GM04503 (cell line): ENCODE measurements around the gene NWD2.

Source experiments
- DNase-seq: peaks from one replicate; pipeline ENCODE4 v3.0.0-alpha.2; 2012; ENCODE audit warnings: low read depth

Gene NWD2

GRCh38 chr4:37438564-37439279 is 194.2 kb downstream of the NWD2 start:
- DNase-seq: no peak

DNA sequence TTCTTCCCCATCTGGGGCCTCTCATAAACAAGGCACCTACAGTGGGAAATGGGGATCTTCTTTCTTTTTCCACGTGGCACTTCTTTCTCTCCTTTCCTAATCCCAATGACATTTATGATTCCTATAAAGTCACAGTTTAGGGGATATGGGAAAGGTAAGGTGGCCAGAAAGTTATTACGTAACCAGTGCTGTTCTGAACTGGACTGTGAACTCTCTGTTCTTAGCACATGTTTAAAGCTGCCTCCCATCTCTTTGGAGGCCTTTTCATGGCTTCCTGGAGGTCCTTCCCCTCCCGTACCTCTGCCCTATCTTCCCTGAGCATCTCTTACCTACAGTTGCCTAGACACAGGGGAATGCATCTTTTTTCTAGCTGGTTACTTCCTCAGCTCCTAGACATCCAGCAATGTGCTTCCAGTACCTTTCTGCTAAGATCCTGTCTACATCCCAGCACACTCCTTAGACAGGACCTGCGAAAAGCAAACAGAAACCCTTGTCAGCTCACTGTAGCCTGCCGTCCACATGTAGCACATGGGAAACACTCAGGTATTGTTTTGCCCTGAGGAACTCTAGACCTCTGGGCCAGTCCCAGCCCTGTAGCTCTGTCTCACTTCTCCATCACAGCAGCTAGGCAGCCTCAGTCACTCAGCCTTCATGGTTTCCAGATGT is 195.4 kb downstream of the NWD2 start:
- no peak for DNase-seq

DNA sequence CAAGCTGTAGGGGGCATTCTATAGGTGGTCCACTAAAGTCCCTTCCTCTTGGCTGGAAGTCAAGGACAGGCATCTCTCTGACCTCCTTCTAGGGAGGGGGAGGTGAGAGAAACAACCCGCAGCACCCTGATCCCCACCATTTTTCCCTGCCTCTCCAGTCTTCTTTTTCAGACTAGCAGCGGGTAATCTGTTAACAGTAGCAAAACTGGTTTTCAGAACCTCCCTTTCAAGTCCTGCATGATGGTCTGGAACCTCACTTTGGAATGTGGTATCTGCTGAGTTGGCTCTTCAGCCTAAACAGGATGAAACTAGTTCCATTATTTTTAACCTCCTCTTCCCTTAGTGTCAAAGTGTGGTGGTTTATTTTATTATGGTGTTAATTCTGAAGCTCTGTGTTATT is 196.0 kb downstream of the NWD2 start:
- no peak for DNase-seq

DNA sequence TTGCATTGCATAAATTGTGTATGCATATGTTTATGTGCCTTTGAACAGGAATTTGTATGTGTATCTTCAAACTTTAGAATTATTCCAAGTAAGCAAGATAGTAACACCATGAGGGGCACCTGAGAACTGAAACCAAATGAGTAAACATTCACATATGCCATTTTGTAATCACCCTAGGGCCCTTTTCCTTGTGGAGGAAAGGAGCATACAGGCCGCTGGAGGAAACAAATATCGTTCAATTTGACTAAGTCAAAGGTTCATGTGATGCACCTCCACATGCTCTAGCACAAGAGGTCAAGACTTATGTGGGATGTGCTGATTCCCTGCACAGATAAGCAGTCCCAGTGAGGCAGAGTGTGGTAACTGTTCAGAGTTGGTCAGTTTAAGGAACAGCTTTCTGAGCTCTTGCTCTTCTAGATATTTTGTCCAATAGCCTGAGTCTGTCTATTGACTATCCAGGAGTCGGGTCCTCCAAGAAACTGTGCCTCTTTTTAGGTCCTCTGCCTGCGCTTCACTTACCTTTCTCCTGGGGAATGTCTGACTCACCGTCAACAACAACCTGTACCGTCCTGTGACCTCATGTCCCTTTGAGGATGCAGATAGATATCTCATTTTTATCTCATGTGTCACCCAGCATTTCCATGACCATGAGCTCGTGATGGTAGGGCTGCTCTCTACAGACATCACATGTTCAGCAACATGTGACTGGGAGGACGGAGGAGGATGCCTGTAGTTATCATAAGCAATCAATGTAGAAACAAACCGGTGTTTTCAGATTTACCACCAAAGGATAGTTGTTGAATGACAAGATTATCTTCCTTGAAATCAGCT is 196.9 kb downstream of the NWD2 start:
- DNase-seq: no peak

- no peak for DNase-seq
These were observed 197.4 kb downstream of the NWD2 start for GRCh38 chr4:37442062-37442323.

DNA sequence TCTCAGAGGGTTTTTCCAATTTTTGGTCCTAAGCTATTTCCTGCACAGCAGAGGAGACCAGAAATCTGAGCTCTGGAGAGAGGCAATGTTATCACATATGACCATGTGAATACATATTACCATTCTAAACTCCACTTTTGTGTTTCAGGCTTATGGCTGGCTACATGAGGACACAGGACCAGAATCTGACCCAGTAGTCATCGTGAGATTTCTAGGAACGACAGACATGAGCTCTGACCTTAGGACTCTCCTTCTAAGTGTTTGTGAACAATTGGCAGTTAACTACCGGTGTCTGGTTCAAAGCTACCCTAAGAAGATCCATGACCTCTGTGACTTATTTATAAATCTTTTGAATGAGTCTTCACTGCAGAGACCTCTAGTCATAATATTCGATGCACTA is 198.6 kb downstream of the NWD2 start:
- DNase-seq: no peak

GRCh38 chr4:37445023-37445422 is 200.5 kb downstream of the NWD2 start:
- DNase-seq: no peak

DNA sequence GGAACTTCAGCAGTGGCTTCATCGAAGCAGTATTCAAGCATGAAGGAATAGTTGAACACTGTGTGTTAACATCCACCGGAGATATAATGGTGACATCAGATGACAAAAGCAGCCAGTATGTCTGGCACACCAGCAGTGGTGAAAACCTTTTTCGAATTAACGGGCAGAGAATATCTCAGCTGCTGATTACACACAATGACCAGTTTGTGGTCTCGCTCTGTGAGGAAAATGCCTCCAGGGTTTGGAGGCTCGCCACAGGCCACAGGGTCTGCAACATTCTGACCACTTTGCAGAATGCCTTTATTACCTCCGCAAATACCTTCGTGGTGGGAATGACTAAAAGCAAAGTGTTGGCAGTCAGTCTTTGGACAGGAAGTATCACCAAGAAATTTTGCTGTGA is 201.5 kb downstream of the NWD2 start:
- no peak for DNase-seq

- no peak for DNase-seq
These were observed 203.3 kb downstream of the NWD2 start for GRCh38 chr4:37447886-37448285.

GRCh38 chr4:37450309-37450708 is 205.8 kb downstream of the NWD2 start:
- no peak for DNase-seq

GRCh38 chr4:37450911-37451310 is 206.4 kb downstream of the NWD2 start:
- DNase-seq: no peak

DNA sequence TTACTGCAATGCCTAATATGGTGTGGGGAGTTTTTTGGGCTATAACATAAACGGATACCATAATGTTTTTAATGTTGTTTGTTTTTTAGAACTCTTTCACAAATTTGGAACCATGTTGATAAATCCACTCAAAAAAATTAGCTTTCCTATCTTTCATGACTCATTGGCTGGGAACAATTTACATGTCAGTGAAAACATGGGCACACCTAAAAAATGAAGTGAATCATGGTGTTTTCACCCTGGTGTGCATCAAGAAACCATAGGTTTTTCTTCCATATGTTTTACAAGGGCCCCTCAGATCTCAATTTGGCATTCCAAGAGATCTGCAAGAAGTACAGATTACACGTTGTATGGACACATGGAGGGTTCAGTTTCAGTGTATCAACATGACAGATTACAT is 207.1 kb downstream of the NWD2 start:
- DNase-seq: no peak

DNA sequence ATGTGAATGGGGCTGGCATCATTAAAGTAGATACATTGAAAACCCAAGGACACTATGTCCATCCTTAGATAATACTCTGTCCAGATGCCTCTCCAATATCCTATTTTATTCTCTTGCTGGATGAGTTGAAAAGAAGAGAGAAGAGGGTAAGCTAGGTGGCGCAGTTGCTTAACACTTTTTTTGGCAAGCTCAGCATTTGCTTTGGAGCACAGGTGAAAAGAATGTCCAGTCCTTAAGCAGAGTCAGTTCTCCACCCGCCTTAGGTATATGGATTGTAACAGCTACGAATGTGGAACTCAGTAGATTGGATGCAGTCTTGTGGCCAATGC is 208.4 kb downstream of the NWD2 start:
- DNase-seq: no peak

- DNase-seq: no peak
These were observed 208.9 kb downstream of the NWD2 start for GRCh38 chr4:37453281-37453998.

DNA sequence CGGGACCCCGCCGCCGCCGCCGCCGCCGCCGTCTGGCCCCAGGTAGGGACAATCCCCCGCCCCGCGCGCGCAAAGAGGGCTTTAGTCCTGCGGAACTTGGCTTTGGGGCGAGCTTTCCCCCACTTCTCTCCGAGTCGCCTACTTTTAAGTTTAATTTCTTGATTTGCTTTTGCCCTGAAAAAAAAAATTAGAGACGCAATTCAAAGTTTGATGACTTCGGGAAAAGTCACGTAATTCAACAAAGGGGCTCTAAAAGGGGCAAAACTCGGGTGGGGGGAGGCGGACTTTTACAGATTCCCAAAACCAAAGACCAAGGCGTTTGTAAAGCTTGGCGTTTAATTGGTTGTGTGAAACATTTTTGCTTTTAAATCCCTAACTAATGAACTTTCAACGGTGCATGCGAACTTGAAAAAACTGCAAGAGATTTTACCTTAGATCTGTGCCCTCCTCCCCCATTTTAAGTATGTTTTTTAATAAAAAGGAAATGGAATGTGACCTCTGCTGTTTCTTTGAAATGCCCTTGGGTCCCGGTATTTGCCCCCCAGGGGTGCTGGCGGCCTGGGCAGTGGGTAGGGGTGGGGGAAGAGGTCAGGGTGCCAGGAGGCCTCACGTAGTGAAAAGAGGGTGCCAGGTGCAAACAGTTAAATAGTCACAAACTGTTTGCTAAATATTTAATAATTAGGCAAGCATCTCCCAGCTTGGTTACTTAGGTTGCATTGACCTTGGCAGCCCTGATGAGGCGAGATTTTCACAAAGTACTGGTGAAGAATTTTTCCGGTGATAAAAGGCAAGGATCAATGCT is 209.7 kb downstream of the NWD2 start:
- DNase-seq: no peak

- DNase-seq: no peak
These were observed 211.0 kb downstream of the NWD2 start for GRCh38 chr4:37455301-37456131.

- no peak for DNase-seq
These were observed 217.3 kb downstream of the NWD2 start for GRCh38 chr4:37461801-37462200.

DNA sequence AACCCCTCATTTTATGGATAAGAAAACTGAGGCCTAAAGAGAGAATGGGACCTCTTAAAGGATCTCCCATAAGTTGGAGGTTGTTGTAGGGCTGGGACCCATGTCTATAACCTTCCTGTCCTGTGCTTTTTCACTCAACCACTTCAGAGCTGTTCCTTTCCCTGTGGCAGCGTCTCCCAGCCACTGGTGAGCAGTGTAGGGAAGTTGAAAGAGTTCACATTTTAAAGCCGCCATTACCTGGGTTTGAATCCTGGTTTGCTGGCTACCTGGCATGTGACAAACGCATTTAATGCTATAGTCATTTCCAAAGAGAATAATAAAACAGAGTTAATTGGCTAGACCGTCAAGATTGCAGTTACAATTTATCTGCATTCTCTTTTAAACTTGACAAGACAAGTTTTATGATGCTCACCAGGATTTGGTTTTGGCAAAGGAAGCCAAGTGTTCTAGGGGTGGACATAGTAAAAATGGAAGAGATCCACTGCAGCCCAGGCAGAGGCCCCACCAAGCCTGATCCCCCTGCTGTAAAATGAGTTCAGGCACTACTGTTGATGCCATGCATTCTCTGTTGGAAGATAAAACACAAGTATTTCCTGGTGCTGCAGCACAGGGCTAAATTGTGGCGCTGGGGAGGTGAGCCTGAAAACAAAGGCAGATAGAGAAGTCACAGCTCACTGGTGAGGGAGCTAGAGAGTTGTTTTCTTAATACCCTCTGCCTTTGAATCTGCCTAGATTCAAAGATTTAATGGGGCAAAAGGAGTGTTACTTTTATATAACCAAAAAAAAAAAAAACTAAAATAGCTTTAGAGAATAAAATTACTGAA is 218.7 kb downstream of the NWD2 start:
- no peak for DNase-seq

GRCh38 chr4:37464373-37465128 is 220.0 kb downstream of the NWD2 start:
- DNase-seq: no peak
